Mesendoderm (in vitro differentiated cells): Measurements from ENCODE around the gene GREB1L.

Source experiments
- DNase-seq: peaks from one replicate; pipeline ENCODE4 v3.0.0; 2013
- H2AK5ac ChIP-seq: 2 replicates; pipeline ENCODE4 v1.6.1; 2013; ENCODE audit warnings: low read length, inconsistent platforms
- H2BK120ac ChIP-seq: 2 replicates; pipeline ENCODE4 v1.6.1; 2013; ENCODE audit warnings: low read depth, mild to moderate bottlenecking, low read length, moderate library complexity, mixed read lengths
- H2BK15ac ChIP-seq: replicated peaks from 2 replicates; pipeline ENCODE4 v1.6.1; 2013; ENCODE audit warnings: low read depth, mild to moderate bottlenecking, moderate library complexity
- H2BK5ac ChIP-seq: 2 replicates; pipeline ENCODE4 v1.6.1; 2013; ENCODE audit warnings: low read length, inconsistent platforms
- H3K18ac ChIP-seq: 2 replicates; pipeline ENCODE4 v1.6.1; 2013; ENCODE audit warnings: mild to moderate bottlenecking, low read length, mixed read lengths
- H3K23ac ChIP-seq: one replicate; pipeline ENCODE4 v1.6.1; 2013; ENCODE audit warnings: low read length
- H3K27ac ChIP-seq: 2 replicates; pipeline ENCODE4 v1.5.1; 2013; ENCODE audit warnings: low read depth, mild to moderate bottlenecking, inconsistent platforms, low read length, moderate library complexity
- H3K27me3 ChIP-seq: 2 replicates; pipeline ENCODE4 v1.6.1; 2013; ENCODE audit warnings: low read length, control low read depth, mild to moderate bottlenecking, inconsistent platforms; ENCODE audit not compliant: insufficient read depth, poor library complexity
- H3K36me3 ChIP-seq: 2 replicates; pipeline ENCODE4 v1.6.1; 2013; ENCODE audit warnings: low read length, inconsistent platforms; ENCODE audit not compliant: control insufficient read depth, insufficient read depth
- H3K4ac ChIP-seq: one replicate; pipeline ENCODE4 v1.6.1; 2013; ENCODE audit warnings: low read depth, mild to moderate bottlenecking, low read length, moderate library complexity
- H3K4me1 ChIP-seq: 2 replicates; pipeline ENCODE4 v1.6.1; 2013; ENCODE audit warnings: low read depth, low read length, inconsistent platforms; ENCODE audit not compliant: control insufficient read depth
- H3K4me2 ChIP-seq: 2 replicates; pipeline ENCODE4 v1.6.1; 2013; ENCODE audit warnings: low read length
- H3K4me3 ChIP-seq: 2 replicates; pipeline ENCODE4 v1.5.1; 2013; ENCODE audit warnings: mild to moderate bottlenecking, low read length
- H3K56ac ChIP-seq: one replicate; pipeline ENCODE4 v1.6.1; 2013; ENCODE audit warnings: low read length
- H3K79me1 ChIP-seq: 2 replicates; pipeline ENCODE4 v1.6.1; 2013; ENCODE audit warnings: low read length, inconsistent platforms
- H3K79me2 ChIP-seq: 2 replicates; pipeline ENCODE4 v1.6.1; 2013; ENCODE audit warnings: mild to moderate bottlenecking, low read length; ENCODE audit not compliant: control insufficient read depth, insufficient read depth
- H3K9ac ChIP-seq: 2 replicates; pipeline ENCODE4 v1.6.1; 2013; ENCODE audit warnings: low read length, inconsistent platforms
- H4K5ac ChIP-seq: one replicate; pipeline ENCODE4 v1.6.1; 2013; ENCODE audit warnings: low read length
- H4K8ac ChIP-seq: one replicate; pipeline ENCODE4 v1.6.1; 2013; ENCODE audit warnings: low read depth, mild to moderate bottlenecking, control low read depth, low read length, moderate library complexity
- WGBS: extraction: QIAGEN DNeasy Blood & Tissue Kit; methylation state at CpG from one replicate; pipeline ENCODE4 v1.1.7; 2013; ENCODE audit warnings: low lambda C conversion rate, missing lambda C conversion rate; ENCODE audit not compliant: insufficient coverage; ENCODE audit errors: extremely low coverage; 5-methylcytosine and 5-hydroxymethylcytosine counted together

GREB1L gene

DNA sequence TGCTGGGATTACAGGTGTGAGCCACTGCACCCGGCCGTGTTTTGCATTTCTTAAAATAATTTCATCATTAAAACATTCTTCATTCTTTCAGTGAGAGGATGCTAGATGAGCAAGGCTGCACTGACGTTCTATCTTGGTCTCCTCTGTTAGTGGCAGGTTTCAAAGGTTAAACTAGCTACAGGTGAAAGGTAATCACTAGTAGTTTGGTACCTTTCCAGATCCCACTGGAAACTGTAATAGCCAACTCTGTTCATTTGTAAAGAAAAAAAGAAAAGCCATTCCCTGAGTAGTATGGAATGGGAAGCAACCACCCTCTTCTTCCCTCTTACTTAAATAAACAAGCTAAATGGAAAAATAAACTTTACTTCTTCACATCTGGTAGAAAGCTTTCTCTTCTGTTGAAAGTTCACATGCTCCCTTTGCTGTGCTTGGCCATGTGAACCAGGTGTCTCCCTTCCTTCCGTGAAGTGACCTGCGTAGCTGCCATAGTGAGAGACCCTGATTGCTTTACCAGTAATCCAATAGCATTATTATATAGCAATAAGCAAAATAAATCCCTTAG, 94.0 kb downstream of the GREB1L start:
- no peak overlapping the region for H2BK120ac ChIP-seq
- H3K36me3 ChIP-seq = no peaks in the 10 kb centered on the region
- no peak overlapping the region for H3K56ac ChIP-seq
- no peak overlapping the region for H3K27ac ChIP-seq
- no CpG with 5 or more reads among the region's 5 CpGs for WGBS
- H3K4me2 ChIP-seq = no peak overlapping the region
- no peaks in the 10 kb centered on the region for H3K79me1 ChIP-seq
- H3K4me3 ChIP-seq = no peak overlapping the region
- no peak overlapping the region for H3K18ac ChIP-seq
- no peak overlapping the region for H4K5ac ChIP-seq
- H3K9ac ChIP-seq = no peak overlapping the region
- H3K4me1 ChIP-seq = peaks cover 1% of the 10 kb centered on the region
- H2BK15ac ChIP-seq = no peak overlapping the region
- H2AK5ac ChIP-seq = no peak overlapping the region
- H3K27me3 ChIP-seq = no peaks in the 10 kb centered on the region
- no peak overlapping the region for H2BK5ac ChIP-seq
- no peak overlapping the region for H4K8ac ChIP-seq
- DNase-seq = no peak
- H3K23ac ChIP-seq = no peak overlapping the region
- H3K79me2 ChIP-seq = no peaks in the 10 kb centered on the region
- H3K4ac ChIP-seq = no peak overlapping the region

DNA sequence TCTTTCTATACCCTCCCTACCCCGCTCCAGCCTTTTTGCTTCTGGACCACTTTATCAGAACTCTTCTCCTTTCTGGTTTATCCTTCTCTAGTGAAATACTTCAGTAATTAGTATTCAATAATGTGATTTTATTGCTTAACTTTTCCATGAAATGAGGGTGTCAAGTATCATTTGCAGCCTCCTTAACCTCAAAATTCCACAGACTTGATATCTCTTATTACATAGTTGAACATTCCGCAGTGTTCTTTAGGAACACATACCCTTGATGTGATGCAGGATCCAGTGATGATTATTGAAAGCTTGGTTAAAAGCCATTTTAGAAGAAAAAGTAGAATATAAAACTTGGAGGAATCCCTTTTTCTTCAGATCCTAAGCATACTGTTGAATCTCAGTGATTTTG, 94.8 kb downstream of the GREB1L start:
- DNase-seq = no peak
- H3K56ac ChIP-seq = no peak overlapping the region
- no peak overlapping the region for H3K18ac ChIP-seq
- no peak overlapping the region for H2BK5ac ChIP-seq
- H3K79me2 ChIP-seq = no peaks in the 10 kb centered on the region
- no peak overlapping the region for H3K4me2 ChIP-seq
- H2AK5ac ChIP-seq = no peak overlapping the region
- no peak overlapping the region for H2BK15ac ChIP-seq
- H3K4me1 ChIP-seq = no peaks in the 10 kb centered on the region
- no peak overlapping the region for H4K5ac ChIP-seq
- no peaks in the 10 kb centered on the region for H3K36me3 ChIP-seq
- no peak overlapping the region for H3K9ac ChIP-seq
- no peak overlapping the region for H3K4ac ChIP-seq
- H3K27me3 ChIP-seq = no peaks in the 10 kb centered on the region
- H3K27ac ChIP-seq = no peak overlapping the region
- no peak overlapping the region for H4K8ac ChIP-seq
- no peaks in the 10 kb centered on the region for H3K79me1 ChIP-seq
- H3K4me3 ChIP-seq = no peak overlapping the region
- H2BK120ac ChIP-seq = no peak overlapping the region
- WGBS = no CpG with 5 or more reads among the region's 2 CpGs
- H3K23ac ChIP-seq = no peak overlapping the region

DNA sequence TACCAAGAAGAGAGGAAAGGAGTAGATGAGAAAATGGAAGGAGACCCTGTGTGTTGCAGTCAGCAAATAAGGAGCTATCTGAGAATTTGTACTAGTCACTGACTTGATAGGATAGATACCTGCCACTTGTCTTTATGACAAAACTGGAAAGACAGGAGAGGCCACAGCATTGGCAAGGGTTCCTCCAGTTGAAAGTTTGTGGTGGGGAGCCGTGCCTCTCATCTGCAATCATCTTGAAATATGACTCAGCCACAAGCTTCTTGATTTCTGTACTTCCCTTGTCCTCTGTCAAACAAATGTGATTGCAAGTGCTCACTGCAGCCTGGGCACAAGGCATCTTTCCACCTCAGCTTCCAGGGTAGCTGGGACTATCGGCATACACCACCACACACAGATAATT, 99.1 kb downstream of the GREB1L start:
- no peak overlapping the region for H3K4me2 ChIP-seq
- no CpG with 5 or more reads among the region's 2 CpGs for WGBS
- no peak overlapping the region for H2BK15ac ChIP-seq
- no peak overlapping the region for H2BK120ac ChIP-seq
- H3K4me3 ChIP-seq = no peak overlapping the region
- no peak overlapping the region for H3K27ac ChIP-seq
- H3K23ac ChIP-seq = no peak overlapping the region
- H3K36me3 ChIP-seq = no peaks in the 10 kb centered on the region
- H3K27me3 ChIP-seq = no peaks in the 10 kb centered on the region
- H4K5ac ChIP-seq = no peak overlapping the region
- peaks cover 3% of the 10 kb centered on the region for H3K4me1 ChIP-seq
- no peak for DNase-seq
- H3K56ac ChIP-seq = no peak overlapping the region
- no peaks in the 10 kb centered on the region for H3K79me1 ChIP-seq
- no peak overlapping the region for H3K9ac ChIP-seq
- no peak overlapping the region for H4K8ac ChIP-seq
- no peak overlapping the region for H3K18ac ChIP-seq
- H3K4ac ChIP-seq = no peak overlapping the region
- no peak overlapping the region for H2BK5ac ChIP-seq
- H3K79me2 ChIP-seq = no peaks in the 10 kb centered on the region
- H2AK5ac ChIP-seq = no peak overlapping the region

DNA sequence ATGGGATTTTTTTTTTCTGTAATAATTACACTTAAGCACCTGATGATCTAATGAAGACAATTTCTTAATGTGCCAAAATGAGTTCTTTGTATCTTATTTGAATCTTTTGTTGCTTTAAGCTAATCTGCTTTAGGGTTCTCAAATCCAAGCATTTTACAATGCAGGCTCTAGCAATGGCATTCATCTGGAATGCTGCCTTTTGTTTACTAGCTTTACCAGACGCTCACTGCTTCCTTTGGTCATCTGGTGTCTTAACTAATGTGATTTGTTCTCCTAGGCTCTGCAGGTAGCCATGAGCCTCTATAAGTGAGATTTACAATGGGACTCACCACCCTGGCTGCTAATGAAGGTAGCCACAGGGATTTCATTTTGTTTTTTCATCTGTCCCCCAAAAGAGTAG, 100.3 kb downstream of the GREB1L start:
- Histone ChIP-seq H3K4ac (no peak overlapping the region), H3K36me3 (no peaks in the 10 kb centered on the region), H3K18ac (no peak overlapping the region), H3K27me3 (no peaks in the 10 kb centered on the region), H3K27ac (no peak overlapping the region), H3K4me1 (peaks cover 3% of the 10 kb centered on the region), H2AK5ac (no peak overlapping the region), H2BK120ac (no peak overlapping the region), H4K5ac (no peak overlapping the region), H3K56ac (no peak overlapping the region), H3K4me3 (no peak overlapping the region), H2BK5ac (no peak overlapping the region), H4K8ac (no peak overlapping the region), H2BK15ac (no peak overlapping the region), H3K79me1 (no peaks in the 10 kb centered on the region), H3K23ac (no peak overlapping the region), H3K4me2 (no peak overlapping the region), H3K9ac (no peak overlapping the region), H3K79me2 (no peaks in the 10 kb centered on the region)
- peak; percentile 89 for DNase-seq
- no CpG with 5 or more reads among the region's 1 CpG for WGBS

DNA sequence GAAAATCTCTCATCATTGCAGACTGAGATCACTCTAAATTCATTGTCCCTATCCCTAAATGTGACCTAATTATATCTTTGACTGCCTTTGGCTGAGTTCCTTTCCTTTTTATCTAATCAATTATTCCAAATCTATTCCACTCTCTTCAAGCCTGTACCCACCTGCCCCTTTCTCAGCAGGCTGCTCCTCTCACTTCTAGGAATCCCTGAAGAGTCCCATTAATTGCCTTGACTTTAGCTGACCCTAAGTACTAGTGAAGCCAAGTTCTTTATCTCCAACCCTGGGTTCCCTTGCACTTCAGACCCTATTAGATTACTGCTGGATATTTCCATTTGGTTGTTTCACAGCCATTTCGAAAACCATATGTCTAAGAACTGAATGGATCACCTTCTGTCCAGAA, 102.8 kb downstream of the GREB1L start:
- H3K27me3 ChIP-seq = no peaks in the 10 kb centered on the region
- H3K4me2 ChIP-seq = no peak overlapping the region
- DNase-seq = peak; percentile 86
- no peak overlapping the region for H3K9ac ChIP-seq
- no peak overlapping the region for H3K4me3 ChIP-seq
- H3K79me1 ChIP-seq = no peaks in the 10 kb centered on the region
- no CpG with 5 or more reads among the region's 1 CpG for WGBS
- no peak overlapping the region for H2BK120ac ChIP-seq
- no peaks in the 10 kb centered on the region for H3K36me3 ChIP-seq
- no peak overlapping the region for H3K27ac ChIP-seq
- H3K79me2 ChIP-seq = no peaks in the 10 kb centered on the region
- no peak overlapping the region for H3K23ac ChIP-seq
- no peak overlapping the region for H2BK15ac ChIP-seq
- H2BK5ac ChIP-seq = no peak overlapping the region
- no peak overlapping the region for H4K5ac ChIP-seq
- H3K56ac ChIP-seq = no peak overlapping the region
- H3K4me1 ChIP-seq = peaks cover 3% of the 10 kb centered on the region
- no peak overlapping the region for H3K18ac ChIP-seq
- H4K8ac ChIP-seq = no peak overlapping the region
- H2AK5ac ChIP-seq = no peak overlapping the region
- H3K4ac ChIP-seq = no peak overlapping the region

DNA sequence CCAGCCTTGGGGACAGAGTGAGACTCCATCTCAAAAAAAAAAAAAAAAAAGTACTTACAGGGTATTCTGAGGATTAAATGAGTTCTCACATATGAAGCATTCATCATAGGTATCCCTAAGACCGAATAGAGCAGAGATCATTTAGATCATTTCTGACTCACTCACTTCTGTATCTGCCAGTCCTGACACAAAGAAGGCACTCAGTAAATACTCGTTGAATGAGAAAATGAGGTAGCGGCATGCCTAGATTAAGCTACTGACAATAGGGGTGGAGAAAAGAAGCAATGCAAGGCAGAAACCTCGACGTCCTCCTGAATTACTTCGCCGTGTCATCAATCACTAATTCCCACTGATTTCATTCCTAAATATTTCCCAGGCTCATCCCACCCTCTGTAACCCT, 103.8 kb downstream of the GREB1L start:
- no peaks in the 10 kb centered on the region for H3K36me3 ChIP-seq
- peaks cover 3% of the 10 kb centered on the region for H3K4me1 ChIP-seq
- no peak for DNase-seq
- WGBS = no CpG with 5 or more reads among the region's 7 CpGs
- no peak overlapping the region for H4K8ac ChIP-seq
- no peak overlapping the region for H2BK120ac ChIP-seq
- H3K79me2 ChIP-seq = no peaks in the 10 kb centered on the region
- no peak overlapping the region for H3K4me3 ChIP-seq
- no peaks in the 10 kb centered on the region for H3K79me1 ChIP-seq
- no peak overlapping the region for H3K27ac ChIP-seq
- H3K4me2 ChIP-seq = no peak overlapping the region
- H3K23ac ChIP-seq = no peak overlapping the region
- H3K18ac ChIP-seq = no peak overlapping the region
- H2BK5ac ChIP-seq = no peak overlapping the region
- H2BK15ac ChIP-seq = no peak overlapping the region
- no peak overlapping the region for H3K4ac ChIP-seq
- no peak overlapping the region for H4K5ac ChIP-seq
- H3K27me3 ChIP-seq = no peaks in the 10 kb centered on the region
- no peak overlapping the region for H3K56ac ChIP-seq
- no peak overlapping the region for H3K9ac ChIP-seq
- H2AK5ac ChIP-seq = no peak overlapping the region
